Tibial nerve (tissue), 4 donors: ENCODE data around the gene DGCR2. TPM values are rescaled to one million over a fixed set of nuclear protein-coding genes. Genes with fewer than 3 reads are reported as not detected.
"Not testable (repeated sequence)": the region's sequence is repeated elsewhere in the genome, so short reads cannot be mapped to it uniquely, and the experiment has no call there.

Experiments used
- DNase-seq, 2 donors: peaks; one replicate each; pipeline ENCODE4 v3.0.0-alpha.2; 2019; ENCODE audit warnings: low spot score in 2 of 2
- H3K27ac ChIP-seq, 4 donors: fragments of 200-600 bp; sonication (generic) in 3 of 4; one replicate each; pipeline ENCODE4 v1.5.1; 2017 to 2019; ENCODE audit warnings: mild to moderate bottlenecking in 1 of 4
- H3K27me3 ChIP-seq, 2 donors: fragments of 200-600 bp; sonication (generic) in 1 of 2; one replicate each; pipeline versions ENCODE4 v1.5.1 to v1.6.0; 2017 to 2019
- H3K36me3 ChIP-seq, 3 donors: fragments of 200-600 bp; sonication (generic); one replicate each; pipeline ENCODE4 v1.5.1; 2018 to 2019
- H3K4me1 ChIP-seq, 4 donors: fragments of 200-600 bp; sonication (generic) in 3 of 4; one replicate each; pipeline ENCODE4 v1.5.1; 2017 to 2019
- H3K4me3 ChIP-seq, 4 donors: fragments of 200-600 bp; sonication (generic) in 3 of 4; one replicate each; pipeline ENCODE4 v1.5.1; 2017 to 2019; ENCODE audit warnings: mild to moderate bottlenecking in 1 of 4, moderate library complexity in 1 of 4
- H3K9me3 ChIP-seq, 4 donors: fragments of 200-600 bp; sonication (generic) in 3 of 4; one replicate each; pipeline ENCODE4 v1.5.1; 2017 to 2019
- EP300 ChIP-seq, 2 donors: sonication (generic); formaldehyde crosslinking; IDR thresholded peaks; one replicate each; pipeline ENCODE4 v1.6.1; 2017; ENCODE audit warnings: antibody characterized with exemption in 2 of 2, mild to moderate bottlenecking in 1 of 2
- POLR2A ChIP-seq, 2 donors: fragments of 450-650 bp; IDR thresholded peaks; one replicate each; pipeline ENCODE4 v1.6.1; 2017; ENCODE audit warnings: antibody characterized with exemption in 2 of 2, mild to moderate bottlenecking in 2 of 2, moderate library complexity in 2 of 2
- WGBS, 2 donors: methylation state at CpG; one replicate each; pipeline ENCODE4 v1.1.5; 2018; 5-methylcytosine and 5-hydroxymethylcytosine counted together
- total RNA-seq, 4 donors: library from RNA; depleted of rRNA; stranded (reverse); fragments of >200 nt; gene quantifications; one replicate each; pipeline ENCODE4 v1.1.0, GENCODE V29; 2016
- TF ChIP-seq, protein P1 (sequence below), 5 experiments: fragments of 200-600 bp in 3 of 5; fragments of 450-650 bp in 2 of 5; sonication (generic) in 3 of 5; IDR thresholded peaks; one replicate each; pipeline ENCODE4 v1.5.1; 2016 to 2019; ENCODE audit warnings: antibody characterized with exemption in 5 of 5, mild to moderate bottlenecking in 3 of 5, moderate library complexity in 2 of 5

The DGCR2 gene
- total RNA-seq, 4 donors from 2014 or later: 57.6 to 68.0 (median 58.9) TPM

DNA sequence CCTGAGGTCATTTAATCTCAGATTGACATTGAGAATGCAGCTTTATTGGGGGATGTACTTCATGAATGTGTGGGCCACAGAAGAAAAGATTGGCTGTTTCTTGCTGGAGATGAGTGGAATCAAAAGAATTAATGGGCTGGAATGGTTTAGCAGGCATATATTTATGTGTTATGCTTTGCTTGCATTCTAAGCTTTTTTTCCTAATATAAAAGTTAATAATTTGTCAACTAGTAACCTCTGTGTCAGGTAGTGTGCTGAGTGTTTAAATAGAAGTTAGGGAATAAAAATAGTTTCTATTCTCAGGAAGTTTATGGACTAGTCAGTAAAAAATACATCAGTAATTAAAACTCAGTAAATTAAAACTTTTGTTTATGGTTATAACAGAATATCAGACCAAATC lies 118.7 kb downstream of the DGCR2 start:
- Histone ChIP-seq H3K27ac (no peak overlapping the region), H3K4me1 (no peaks in the 10 kb centered on the region), H3K9me3 (peaks cover 0 to 3% (median 0%) of the 10 kb centered on the region in 4 donors), H3K36me3 (no peaks in the 10 kb centered on the region), H3K27me3 (peaks cover 0 to 8% of the 10 kb centered on the region in 2 donors), H3K4me3 (no peak overlapping the region)
- no peak for DNase-seq
- TF ChIP-seq EP300 (IDR thresholded peaks at IDR 0.05) (no peak), POLR2A (IDR thresholded peaks at IDR 0.05) (no peak)
- TF ChIP-seq, protein P1, sequence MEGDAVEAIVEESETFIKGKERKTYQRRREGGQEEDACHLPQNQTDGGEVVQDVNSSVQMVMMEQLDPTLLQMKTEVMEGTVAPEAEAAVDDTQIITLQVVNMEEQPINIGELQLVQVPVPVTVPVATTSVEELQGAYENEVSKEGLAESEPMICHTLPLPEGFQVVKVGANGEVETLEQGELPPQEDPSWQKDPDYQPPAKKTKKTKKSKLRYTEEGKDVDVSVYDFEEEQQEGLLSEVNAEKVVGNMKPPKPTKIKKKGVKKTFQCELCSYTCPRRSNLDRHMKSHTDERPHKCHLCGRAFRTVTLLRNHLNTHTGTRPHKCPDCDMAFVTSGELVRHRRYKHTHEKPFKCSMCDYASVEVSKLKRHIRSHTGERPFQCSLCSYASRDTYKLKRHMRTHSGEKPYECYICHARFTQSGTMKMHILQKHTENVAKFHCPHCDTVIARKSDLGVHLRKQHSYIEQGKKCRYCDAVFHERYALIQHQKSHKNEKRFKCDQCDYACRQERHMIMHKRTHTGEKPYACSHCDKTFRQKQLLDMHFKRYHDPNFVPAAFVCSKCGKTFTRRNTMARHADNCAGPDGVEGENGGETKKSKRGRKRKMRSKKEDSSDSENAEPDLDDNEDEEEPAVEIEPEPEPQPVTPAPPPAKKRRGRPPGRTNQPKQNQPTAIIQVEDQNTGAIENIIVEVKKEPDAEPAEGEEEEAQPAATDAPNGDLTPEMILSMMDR (IDR thresholded peaks at IDR 0.05): no peak

GRCh38 chr22:19002684-19003038 lies 119.6 kb downstream of the DGCR2 start:
- Histone ChIP-seq H3K27ac (no peak overlapping the region), H3K9me3 (peaks cover 0 to 3% (median 0%) of the 10 kb centered on the region in 4 donors), H3K27me3 (peaks cover 0 to 8% of the 10 kb centered on the region in 2 donors), H3K4me3 (no peak overlapping the region), H3K4me1 (no peaks in the 10 kb centered on the region), H3K36me3 (no peaks in the 10 kb centered on the region)
- 36 to 46% methylated on average over 5 of the region's 5 CpGs for WGBS, 2 donors
- TF ChIP-seq EP300 (IDR thresholded peaks at IDR 0.05) (no peak), POLR2A (IDR thresholded peaks at IDR 0.05) (no peak)
- TF ChIP-seq, protein P1 (IDR thresholded peaks at IDR 0.05): no peak
- DNase-seq: no peak

- no peak overlapping the region for H3K4me3 ChIP-seq
- no peak for TF ChIP-seq POLR2A (IDR thresholded peaks at IDR 0.05)
- no peak for TF ChIP-seq EP300 (IDR thresholded peaks at IDR 0.05)
- TF ChIP-seq, protein P1 (IDR thresholded peaks at IDR 0.05): no peak
- H3K36me3 ChIP-seq: no peaks in the 10 kb centered on the region
- H3K27me3 ChIP-seq: peaks cover 0 to 8% of the 10 kb centered on the region in 2 donors
- no peak for DNase-seq
- 81 to 92% methylated on average over 2 of the region's 2 CpGs for WGBS, 2 donors
- H3K4me1 ChIP-seq: no peaks in the 10 kb centered on the region
- no peak overlapping the region for H3K27ac ChIP-seq
- peaks cover 0 to 3% (median 0%) of the 10 kb centered on the region in 4 donors for H3K9me3 ChIP-seq
Measured at GRCh38 chr22:19001204-19001603, 121.0 kb downstream of the DGCR2 start.

GRCh38 chr22:19000106-19000505 lies 122.1 kb downstream of the DGCR2 start:
- not testable (repeated sequence) for H3K4me3 ChIP-seq, H3K9me3 ChIP-seq, H3K36me3 ChIP-seq, H3K27me3 ChIP-seq, DNase-seq, H3K27ac ChIP-seq, H3K4me1 ChIP-seq
- WGBS, 2 donors: 94 to 97% methylated on average over 2 of the region's 2 CpGs

- no peak for DNase-seq
- H3K36me3 ChIP-seq: no peaks in the 10 kb centered on the region
- no peaks in the 10 kb centered on the region for H3K4me1 ChIP-seq
- no peak for TF ChIP-seq EP300 (IDR thresholded peaks at IDR 0.05)
- TF ChIP-seq POLR2A (IDR thresholded peaks at IDR 0.05): no peak
- TF ChIP-seq, protein P1 (IDR thresholded peaks at IDR 0.05): no peak
- H3K9me3 ChIP-seq: no peaks in the 10 kb centered on the region
- no peak overlapping the region for H3K4me3 ChIP-seq
- 79 to 81% methylated on average over 6 of the region's 6 CpGs for WGBS, 2 donors
- H3K27me3 ChIP-seq: peaks cover 0 to 12% of the 10 kb centered on the region in 2 donors
- no peak overlapping the region for H3K27ac ChIP-seq
Measured at GRCh38 chr22:18999416-18999815, 122.8 kb downstream of the DGCR2 start.

DNA sequence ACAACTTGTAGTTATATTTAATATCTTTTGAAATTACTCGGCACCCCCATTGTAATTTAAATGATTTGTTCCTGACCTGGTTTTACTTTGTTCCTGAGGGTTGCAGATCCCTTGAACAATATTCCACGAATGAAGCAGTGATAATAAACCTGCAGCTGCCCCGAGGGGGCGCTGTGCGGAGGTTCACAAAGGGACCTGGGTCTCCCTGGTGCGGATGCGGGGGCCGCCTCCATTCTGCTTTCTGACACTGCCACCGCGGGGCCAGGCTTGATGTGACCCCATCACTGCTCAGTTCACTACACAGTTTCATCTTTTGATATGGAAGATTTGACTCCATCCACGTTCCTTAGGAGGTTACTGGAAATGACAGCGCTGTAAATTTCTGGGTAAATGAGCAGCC lies 123.2 kb downstream of the DGCR2 start:
- 24 to 32% methylated on average over 12 of the region's 12 CpGs for WGBS, 2 donors
- Histone ChIP-seq H3K4me1 (no peaks in the 10 kb centered on the region), H3K27ac (no peak overlapping the region), H3K36me3 (no peaks in the 10 kb centered on the region), H3K27me3 (peaks cover 0 to 12% of the 10 kb centered on the region in 2 donors), H3K9me3 (no peaks in the 10 kb centered on the region), H3K4me3 (no peak overlapping the region)
- TF ChIP-seq EP300 (IDR thresholded peaks at IDR 0.05) (no peak), POLR2A (IDR thresholded peaks at IDR 0.05) (no peak)
- TF ChIP-seq, protein P1 (IDR thresholded peaks at IDR 0.05): no peak
- DNase-seq: no peak
